IPS DF 6.9 (cell line): ENCODE results near the gene DIP2B.

ENCODE experiments used
- DNase-seq: peaks from one replicate; pipeline ENCODE4 v3.0.0-alpha.2; 2013; ENCODE audit warnings: low read depth, low spot score
- H3K27ac ChIP-seq: one replicate; pipeline ENCODE4 v1.5.1; 2013; ENCODE audit warnings: low read length, control low read depth
- H3K27me3 ChIP-seq: 2 replicates; pipeline ENCODE4 v1.6.1; 2013; ENCODE audit warnings: mild to moderate bottlenecking, low read length; ENCODE audit not compliant: control insufficient read depth, insufficient read depth
- H3K36me3 ChIP-seq: 2 replicates; pipeline ENCODE4 v1.6.1; 2013; ENCODE audit warnings: low read length; ENCODE audit not compliant: control insufficient read depth, insufficient read depth
- H3K4me1 ChIP-seq: 2 replicates; pipeline ENCODE4 v1.6.1; 2013; ENCODE audit warnings: low read length; ENCODE audit not compliant: control insufficient read depth, insufficient read depth
- H3K4me3 ChIP-seq: 2 replicates; pipeline ENCODE4 v1.5.1; 2013; ENCODE audit warnings: mild to moderate bottlenecking, low read length
- H3K9me3 ChIP-seq: 2 replicates; pipeline ENCODE4 v1.6.1; 2013; ENCODE audit warnings: low read length, inconsistent platforms; ENCODE audit not compliant: control insufficient read depth, insufficient read depth
- WGBS: extraction: QIAGEN DNeasy Blood & Tissue Kit; methylation state at CpG from one replicate; pipeline ENCODE4 v1.1.7; 2013; ENCODE audit warnings: mixed read lengths, missing lambda C conversion rate; ENCODE audit not compliant: insufficient read length, insufficient coverage; 5-methylcytosine and 5-hydroxymethylcytosine counted together

DIP2B gene

DNA sequence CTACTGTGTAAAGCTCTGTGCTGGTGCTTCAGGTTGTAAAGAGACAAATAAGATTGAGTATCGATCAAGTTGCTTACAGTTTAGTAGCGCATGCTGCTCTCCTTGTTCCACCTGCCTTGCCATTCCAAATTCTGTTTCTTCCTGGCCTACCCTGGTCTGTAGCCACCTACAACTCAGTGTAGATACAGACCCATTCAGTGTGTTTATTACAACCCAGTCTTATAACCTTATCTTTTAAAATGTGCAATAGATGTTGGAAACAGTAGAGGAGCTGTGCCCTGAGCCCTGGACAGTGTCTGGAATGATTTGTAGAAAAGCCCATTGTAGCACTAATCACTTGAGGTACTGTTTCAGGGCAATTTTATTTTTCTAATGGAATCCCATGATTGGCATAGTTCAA, 68.5 kb downstream of the DIP2B start:
- Histone ChIP-seq H3K4me3 (no peak overlapping the region), H3K9me3 (no peaks in the 10 kb centered on the region), H3K27ac (no peak overlapping the region), H3K27me3 (no peaks in the 10 kb centered on the region), H3K36me3 (no peaks in the 10 kb centered on the region), H3K4me1 (peaks cover 5% of the 10 kb centered on the region; the same call in 1 of the 2 replicates)
- no CpG with 5 or more reads among the region's 2 CpGs for WGBS
- DNase-seq = no peak

DNA sequence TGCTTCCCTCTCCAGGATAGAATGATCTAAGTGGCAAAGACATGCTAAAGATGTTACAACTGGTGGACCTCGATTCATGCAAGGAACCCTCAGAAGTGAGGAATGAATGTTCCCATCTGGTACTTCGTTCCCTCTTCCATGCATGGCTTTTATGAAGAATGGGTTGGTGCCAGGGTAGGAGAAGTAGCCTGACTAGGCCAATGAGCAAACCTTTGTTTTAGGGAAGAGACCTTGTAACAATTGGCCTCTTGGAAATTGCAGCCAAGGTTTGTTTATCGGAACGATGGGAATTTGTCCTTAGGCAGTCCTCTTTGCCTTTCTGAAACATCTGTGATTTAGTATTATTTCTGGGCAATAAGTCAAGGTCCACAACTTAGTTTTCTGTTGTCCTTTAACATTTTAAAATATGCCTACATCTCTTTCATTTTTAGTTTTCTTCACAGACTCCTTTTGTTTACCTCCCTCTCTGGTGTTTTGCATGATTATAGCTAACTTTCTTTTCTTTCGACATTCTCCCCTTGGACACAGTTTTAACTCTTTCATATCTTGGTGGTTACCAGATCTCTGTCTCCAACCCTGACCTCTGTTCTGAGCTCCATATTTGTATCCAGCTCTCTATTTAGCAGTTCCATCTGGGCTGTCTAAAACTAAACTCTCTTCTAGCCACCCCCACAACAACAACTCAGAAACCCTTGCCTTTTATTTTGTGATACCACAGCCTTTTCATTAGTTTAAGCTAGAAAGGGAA, 70.0 kb downstream of the DIP2B start:
- WGBS = no CpG with 5 or more reads among the region's 5 CpGs
- H3K27ac ChIP-seq = no peak overlapping the region
- no peak overlapping the region for H3K4me3 ChIP-seq
- no peak for DNase-seq
- H3K4me1 ChIP-seq = peaks cover 5% of the 10 kb centered on the region; the same call in 1 of the 2 replicates
- no peaks in the 10 kb centered on the region for H3K36me3 ChIP-seq
- H3K9me3 ChIP-seq = no peaks in the 10 kb centered on the region
- no peaks in the 10 kb centered on the region for H3K27me3 ChIP-seq

DNA sequence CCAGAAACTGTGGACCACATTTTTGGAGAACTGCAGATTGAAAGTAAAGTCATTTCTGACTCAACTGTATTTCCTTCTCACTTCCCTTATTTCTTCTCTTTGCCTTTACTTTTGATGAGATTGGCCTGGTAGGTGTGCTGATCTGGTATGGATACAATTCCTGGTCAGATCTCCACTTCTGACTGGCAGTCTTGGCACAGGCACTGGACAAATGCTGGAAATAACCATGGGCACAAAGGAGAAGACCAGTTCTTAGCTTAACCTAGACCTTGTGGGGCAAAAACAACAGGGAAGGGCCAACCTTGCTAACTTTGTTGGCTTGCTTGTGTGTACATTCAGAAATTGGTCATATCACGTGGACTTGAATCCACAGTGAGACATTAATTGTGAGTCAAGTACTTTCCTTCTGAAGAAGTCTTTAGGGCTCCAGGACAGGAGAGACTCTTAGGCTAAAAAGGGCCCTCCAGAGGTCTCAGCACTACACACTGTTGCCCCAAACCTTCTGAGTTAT, 75.0 kb downstream of the DIP2B start:
- WGBS = no CpG with 5 or more reads among the region's 1 CpG
- H3K36me3 ChIP-seq = no peaks in the 10 kb centered on the region
- H3K9me3 ChIP-seq = no peaks in the 10 kb centered on the region
- H3K27me3 ChIP-seq = no peaks in the 10 kb centered on the region
- no peak for DNase-seq
- peaks cover 2% of the 10 kb centered on the region; the same call in 1 of the 2 replicates for H3K4me1 ChIP-seq
- no peak overlapping the region for H3K27ac ChIP-seq
- no peak overlapping the region for H3K4me3 ChIP-seq

DNA sequence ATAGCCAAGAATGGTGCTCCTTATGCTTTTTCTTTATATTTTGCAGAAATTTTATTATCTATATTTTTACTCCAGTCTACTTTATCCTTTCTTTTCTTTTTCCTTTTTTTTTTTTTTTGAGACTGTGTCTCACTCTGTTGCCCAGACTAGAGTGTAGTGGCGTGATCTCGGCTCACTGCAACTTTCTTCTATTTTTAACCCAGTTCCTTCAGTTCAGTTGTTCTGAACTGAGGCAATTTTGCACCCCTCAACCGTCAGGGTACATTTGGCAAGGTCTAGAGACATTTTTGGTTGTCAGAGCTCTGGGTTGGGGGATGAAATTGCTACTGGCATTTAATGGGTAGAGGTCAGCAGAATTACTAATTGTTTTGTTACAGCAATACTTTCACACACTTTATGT, 75.7 kb downstream of the DIP2B start:
- no peak overlapping the region for H3K4me3 ChIP-seq
- WGBS = no CpG with 5 or more reads among the region's 3 CpGs
- H3K9me3 ChIP-seq = no peaks in the 10 kb centered on the region
- H3K27me3 ChIP-seq = no peaks in the 10 kb centered on the region
- H3K27ac ChIP-seq = no peak overlapping the region
- H3K36me3 ChIP-seq = no peaks in the 10 kb centered on the region
- H3K4me1 ChIP-seq = peaks cover 5% of the 10 kb centered on the region; the same call in 1 of the 2 replicates
- DNase-seq = no peak

DNA sequence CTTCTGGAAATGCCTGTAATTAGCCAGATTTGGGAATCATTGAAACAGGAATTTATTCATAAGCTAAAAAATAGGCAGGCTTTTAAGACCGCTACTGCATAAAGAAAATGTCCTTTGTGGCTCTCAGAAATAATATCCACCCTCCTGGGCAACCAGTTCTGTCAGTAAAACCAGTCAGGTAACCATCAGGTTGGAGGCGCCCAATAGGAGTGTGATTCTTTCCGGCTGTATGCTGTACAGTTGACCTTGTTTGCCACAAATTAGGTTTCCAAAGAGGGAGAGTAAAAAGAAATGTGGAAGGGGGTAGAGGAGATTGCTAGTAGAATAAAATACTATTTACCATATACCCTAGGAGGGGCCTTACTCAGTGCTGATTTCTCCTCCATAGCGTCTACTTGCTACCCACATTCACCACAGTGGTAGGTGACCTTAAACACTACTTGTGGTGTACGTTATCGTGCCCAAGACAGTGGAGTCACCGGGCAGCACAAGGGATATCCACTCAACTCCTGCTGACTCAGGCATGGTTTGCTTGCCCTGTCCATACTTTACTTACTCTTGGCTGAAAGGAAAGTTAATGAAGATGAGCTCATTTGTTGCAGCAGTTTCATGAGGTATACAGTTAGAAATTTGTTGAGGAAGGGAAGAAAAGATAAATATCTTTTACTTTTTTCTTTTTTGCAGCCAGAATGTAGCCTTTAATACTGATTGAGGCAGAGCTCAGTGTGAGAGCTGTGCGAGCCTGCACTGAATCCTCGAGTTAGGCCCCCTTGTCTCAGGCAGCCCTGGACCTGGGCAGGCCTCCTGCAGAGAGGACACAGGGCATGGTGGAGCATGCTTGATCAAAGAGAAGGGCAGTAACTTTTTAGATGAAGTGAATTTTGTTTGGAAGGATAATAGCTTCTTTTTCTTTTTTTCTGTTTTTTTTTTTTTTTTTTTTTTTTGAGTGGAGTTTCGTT, 76.7 kb downstream of the DIP2B start:
- H3K27me3 ChIP-seq = no peaks in the 10 kb centered on the region
- H3K9me3 ChIP-seq = no peaks in the 10 kb centered on the region
- DNase-seq = no peak
- peaks cover 7% of the 10 kb centered on the region; the same call in 1 of the 2 replicates for H3K4me1 ChIP-seq
- H3K27ac ChIP-seq = no peak overlapping the region
- H3K36me3 ChIP-seq = no peaks in the 10 kb centered on the region
- no CpG with 5 or more reads among the region's 10 CpGs for WGBS
- H3K4me3 ChIP-seq = no peak overlapping the region

DNA sequence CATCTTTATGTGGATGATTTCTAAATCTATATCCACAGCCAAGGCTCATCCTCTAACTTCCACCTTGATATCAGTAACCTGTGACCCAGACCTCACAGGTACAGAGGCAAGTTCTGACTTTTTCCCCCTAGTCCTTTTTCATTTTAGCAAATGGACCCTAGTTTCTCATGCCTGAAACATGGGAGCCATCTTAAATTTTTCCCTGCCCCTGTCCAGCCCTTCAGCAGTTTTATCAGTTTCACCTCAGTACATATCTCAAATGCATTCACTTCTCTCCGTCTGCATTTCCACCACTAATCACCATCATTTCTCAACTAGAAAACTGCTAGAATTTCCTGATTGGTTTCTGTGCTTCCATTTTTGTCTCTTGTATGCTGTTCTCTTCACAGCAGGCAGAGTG, 79.3 kb downstream of the DIP2B start:
- Histone ChIP-seq H3K9me3 (no peaks in the 10 kb centered on the region), H3K36me3 (no peaks in the 10 kb centered on the region), H3K27ac (no peak overlapping the region), H3K4me3 (no peak overlapping the region), H3K27me3 (no peaks in the 10 kb centered on the region), H3K4me1 (peaks cover 7% of the 10 kb centered on the region; the same call in 1 of the 2 replicates)
- DNase-seq = no peak
- WGBS = no CpG with 5 or more reads among the region's 1 CpG

DNA sequence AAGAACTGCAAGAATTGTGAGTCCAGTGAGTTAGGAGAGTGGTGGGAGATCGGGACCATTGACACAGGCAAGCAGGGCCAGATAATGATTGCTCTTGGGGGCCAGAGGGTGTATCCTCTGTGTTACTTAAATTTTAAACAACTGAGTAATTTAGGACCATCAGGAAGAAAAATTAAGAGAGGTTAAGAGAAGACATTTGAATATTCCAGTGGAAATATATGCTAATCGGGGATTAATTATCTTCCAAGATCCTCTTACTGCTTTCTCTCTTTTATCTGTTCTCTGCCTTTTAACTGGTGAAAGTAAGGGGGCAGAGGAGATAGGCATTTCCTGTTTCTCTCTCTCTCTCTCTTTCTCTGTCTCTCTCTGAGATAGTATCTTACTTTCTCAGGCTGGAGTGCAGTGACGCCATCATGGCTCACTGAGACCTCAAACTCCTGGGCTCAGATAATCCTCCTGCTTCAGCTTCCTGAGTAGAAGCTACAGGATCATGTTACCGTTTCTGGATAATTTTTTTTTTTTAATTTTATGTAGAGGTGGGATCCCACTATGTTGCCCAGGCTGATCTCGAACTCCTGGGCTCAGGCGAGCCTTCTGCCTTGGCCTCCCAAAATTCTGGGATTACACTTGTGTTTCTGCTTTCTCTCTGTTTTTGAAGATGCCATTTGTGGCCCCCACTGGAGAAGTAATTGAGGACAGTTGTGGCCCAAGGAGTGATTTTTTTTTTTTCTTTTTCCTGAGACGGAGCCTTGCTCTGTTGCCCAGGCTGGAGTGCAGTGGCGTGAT, 85.1 kb downstream of the DIP2B start:
- Histone ChIP-seq H3K36me3 (no peaks in the 10 kb centered on the region), H3K9me3 (no peaks in the 10 kb centered on the region), H3K4me1 (peaks cover 5% of the 10 kb centered on the region; the same call in 1 of the 2 replicates), H3K27ac (no peak overlapping the region), H3K4me3 (no peak overlapping the region), H3K27me3 (no peaks in the 10 kb centered on the region)
- DNase-seq = no peak
- no CpG with 5 or more reads among the region's 8 CpGs for whole genome bisulfite sequencing

DNA sequence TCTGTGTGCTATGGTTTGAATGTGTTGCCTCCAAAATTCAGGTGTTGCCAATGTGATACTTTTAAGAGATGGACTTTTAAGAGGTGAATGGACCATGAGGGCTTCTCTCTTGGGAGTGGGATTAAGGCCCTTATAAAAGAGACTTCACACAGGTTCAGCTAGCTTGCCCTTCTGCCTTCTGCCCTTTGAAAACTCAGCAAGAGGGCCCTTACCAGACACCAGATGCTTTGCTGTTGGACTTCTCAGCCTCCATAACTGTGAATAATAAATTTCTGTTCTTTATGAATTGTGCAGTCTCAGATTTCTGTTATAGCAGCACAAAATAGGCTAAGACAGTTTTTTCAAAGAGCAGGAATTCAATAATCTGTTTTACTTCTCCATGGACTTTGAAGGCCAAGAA, 86.1 kb downstream of the DIP2B start:
- no peak for DNase-seq
- Histone ChIP-seq H3K9me3 (no peaks in the 10 kb centered on the region), H3K27ac (no peak overlapping the region), H3K36me3 (no peaks in the 10 kb centered on the region), H3K4me3 (no peak overlapping the region), H3K4me1 (peaks cover under 1% of the 10 kb centered on the region; the same call in 1 of the 2 replicates), H3K27me3 (no peaks in the 10 kb centered on the region)

DNA sequence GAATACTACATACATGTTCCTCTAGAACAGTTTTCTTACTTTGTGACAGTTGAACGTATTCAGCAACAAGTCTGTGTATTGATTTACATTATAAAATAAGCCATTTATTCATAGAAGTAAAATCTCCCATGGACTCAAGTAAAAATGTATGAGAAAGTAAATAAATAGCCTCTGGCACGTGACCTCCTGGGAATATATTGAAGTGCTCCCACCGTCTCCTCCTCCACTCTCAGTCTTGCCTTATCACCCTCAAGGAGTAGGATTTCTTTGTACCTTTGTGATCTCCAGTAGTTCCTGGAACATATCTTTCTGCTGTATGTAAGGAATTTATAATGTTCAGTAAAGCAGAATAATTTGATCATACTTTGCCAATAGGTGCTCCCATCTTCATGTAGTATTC, 90.9 kb downstream of the DIP2B start:
- WGBS = no CpG with 5 or more reads among the region's 3 CpGs
- Histone ChIP-seq H3K4me3 (no peak overlapping the region), H3K27ac (no peak overlapping the region)

More for the DNA sequence above, 90.9 kb downstream of the DIP2B start:
- no peaks in the 10 kb centered on the region for H3K36me3 ChIP-seq
- H3K4me1 ChIP-seq = no peaks in the 10 kb centered on the region
- DNase-seq = no peak
- H3K9me3 ChIP-seq = no peaks in the 10 kb centered on the region
- no peaks in the 10 kb centered on the region for H3K27me3 ChIP-seq
